Activated CD8-positive, alpha-beta memory T cell treated with anti-CD3 and anti-CD28 coated beads, Interleukin-2, amount 50 U/mL, for 24 hours (primary cell): ENCODE results near the gene CIROP.

Experiments
- DNase-seq: peaks from one replicate; pipeline ENCODE4 v3.0.0-alpha.2; 2020; ENCODE audit errors: extremely low read depth

The CIROP gene, protein sequence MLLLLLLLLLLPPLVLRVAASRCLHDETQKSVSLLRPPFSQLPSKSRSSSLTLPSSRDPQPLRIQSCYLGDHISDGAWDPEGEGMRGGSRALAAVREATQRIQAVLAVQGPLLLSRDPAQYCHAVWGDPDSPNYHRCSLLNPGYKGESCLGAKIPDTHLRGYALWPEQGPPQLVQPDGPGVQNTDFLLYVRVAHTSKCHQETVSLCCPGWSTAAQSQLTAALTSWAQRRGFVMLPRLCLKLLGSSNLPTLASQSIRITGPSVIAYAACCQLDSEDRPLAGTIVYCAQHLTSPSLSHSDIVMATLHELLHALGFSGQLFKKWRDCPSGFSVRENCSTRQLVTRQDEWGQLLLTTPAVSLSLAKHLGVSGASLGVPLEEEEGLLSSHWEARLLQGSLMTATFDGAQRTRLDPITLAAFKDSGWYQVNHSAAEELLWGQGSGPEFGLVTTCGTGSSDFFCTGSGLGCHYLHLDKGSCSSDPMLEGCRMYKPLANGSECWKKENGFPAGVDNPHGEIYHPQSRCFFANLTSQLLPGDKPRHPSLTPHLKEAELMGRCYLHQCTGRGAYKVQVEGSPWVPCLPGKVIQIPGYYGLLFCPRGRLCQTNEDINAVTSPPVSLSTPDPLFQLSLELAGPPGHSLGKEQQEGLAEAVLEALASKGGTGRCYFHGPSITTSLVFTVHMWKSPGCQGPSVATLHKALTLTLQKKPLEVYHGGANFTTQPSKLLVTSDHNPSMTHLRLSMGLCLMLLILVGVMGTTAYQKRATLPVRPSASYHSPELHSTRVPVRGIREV

DNA sequence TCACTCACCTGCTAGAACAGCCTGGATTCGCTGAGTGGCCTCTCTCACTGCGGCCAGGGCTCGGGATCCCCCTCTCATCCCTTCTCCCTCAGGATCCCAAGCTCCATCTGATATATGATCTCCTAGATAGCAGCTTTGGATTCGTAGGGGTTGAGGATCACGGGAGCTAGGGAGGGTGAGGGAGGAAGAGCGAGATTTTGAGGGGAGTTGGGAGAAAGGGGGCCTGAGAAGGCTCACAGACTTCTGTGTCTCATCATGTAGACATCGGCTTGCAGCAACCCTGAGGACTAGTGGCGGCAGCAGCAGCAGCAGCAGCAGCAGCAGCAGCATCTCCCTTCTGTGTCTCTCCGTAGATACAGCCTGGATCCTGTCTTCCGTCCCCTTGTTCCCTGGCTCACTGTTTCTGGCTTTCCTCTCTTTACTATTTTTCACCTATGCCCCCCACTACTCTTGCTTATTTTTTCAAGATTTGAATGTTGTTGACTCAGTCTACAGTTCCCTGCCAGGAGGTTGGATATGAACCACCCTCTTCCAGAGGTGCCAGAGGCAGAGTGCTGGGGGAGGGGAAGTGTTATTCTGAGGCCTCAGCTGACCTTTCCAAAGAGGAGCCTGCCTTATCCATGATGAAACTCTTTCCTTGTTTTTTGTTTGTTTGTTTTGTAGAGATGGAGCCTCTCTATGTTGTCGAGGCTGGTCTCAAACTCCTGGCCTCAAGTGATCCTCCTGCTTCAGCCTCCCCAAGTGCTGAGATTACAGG is at the start of gene CIROP:
TSS of gene CIROP (minus strand) at position 399 of the 757 bp plus-strand sequence. CDS start at position 330, 69 bp downstream.
- no peak for DNase-seq

DNA sequence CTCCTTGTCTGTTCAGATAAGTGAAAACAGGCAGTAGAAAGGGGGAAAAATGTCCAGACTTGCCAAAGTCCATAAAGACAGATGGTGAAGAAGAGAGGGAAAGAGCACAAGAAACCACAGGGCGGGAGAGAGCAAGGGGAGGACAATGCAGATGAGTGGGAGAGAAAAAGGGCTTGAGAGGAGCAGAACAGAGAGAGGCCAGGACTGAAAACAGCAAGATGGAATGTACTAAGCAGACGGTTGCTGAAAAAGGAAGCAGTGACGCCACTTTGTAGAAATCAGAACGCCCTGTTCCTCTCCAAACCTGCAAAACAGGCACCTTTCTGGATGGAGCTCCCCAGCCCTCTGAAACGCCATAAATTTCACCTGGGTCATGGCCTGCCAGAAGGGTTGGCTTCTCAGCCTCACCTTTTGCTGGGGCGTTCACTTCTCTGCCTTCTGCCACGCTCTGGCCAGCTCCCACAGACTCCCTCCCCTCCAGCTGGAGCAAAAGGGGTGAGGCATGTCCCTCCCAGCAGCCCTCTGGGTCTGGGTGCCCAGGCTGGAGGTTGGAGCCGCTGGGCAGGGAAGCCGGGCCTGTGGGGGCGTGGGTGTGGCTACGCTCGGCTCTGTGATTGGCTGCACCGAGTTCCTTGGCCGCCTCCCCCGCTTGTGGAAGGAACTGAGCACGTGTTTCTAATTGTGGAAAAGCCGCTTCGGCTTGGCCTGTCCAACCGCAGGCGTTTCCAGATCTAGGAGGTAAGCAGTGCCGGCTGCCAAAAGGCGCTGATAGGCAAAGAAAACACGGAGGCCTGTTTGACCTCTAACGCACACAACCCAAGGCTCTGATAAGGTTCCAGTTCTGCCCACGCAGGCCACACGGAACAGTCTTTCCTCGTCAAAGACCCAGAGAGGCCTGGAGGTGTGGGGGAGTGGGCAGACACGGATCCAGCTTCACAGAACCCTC is 49.3 kb upstream of the CIROP start:
- no peak for DNase-seq

DNA sequence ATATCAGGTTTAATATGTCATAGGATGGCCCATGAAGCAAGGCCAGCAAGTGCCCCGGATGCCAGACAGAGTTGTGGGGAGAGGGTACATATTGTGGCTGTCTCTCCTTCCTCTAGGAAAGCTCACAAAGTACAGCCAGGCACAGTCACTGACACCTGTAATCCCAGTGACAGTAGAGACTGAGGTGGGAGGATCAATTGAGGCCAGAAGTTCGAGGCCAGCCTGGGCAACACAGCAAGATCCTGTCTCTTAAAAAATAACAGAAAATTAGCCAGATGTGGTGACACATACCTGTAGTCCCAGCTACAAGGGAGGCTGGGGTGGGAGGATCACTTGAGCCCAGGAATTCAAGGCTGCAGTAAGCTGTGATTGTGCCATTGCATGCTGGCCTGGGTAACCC is 46.6 kb upstream of the CIROP start:
- no peak for DNase-seq

DNA sequence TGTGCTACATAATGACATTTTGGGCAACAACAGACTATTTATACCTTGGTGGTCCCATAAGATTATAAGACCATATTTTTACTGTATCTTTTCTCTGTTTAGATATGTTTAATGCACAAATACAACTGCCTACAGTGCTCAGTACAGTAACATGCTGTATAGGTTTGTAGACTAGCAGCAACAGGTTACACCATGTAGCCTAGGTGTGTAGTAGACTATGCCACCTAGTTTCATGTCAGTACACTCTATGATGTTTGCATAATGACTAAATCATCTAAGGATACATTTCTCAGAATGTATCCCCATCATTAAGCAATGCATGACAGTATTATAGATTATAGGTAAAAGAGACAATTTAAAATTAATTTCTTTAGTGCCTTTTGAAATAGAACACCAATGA is 45.0 kb upstream of the CIROP start:
- no peak for DNase-seq

DNA sequence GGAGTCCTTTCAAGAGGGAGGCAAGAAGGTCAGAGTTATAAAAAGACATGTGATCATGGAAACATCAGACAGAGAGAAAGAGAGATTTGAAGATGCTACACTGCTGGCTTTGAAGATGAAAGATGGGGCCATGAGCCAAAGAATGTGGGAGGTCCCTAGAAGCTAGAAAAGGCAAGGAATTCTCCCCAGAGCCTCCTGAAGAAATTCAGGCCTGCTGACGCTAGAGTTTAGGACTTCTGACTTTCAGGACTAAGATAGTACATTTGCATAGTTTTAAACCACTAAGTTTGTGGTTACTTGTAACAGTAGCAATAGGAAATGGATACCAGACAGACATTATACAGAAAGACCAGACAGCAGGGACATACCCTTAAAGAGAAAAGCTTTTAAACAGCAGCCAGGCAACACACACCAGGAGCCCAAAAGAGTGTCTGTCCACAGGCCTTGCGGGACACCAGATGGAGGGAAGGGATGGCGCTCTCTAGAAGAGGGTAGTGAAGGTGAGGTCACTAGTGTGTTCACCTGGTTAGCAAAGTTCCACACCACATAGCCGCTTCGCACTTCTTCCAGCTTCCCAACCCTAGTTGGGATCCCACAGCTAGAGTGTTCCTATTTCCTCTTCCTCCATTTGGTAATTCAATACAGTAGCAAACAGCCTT is 43.9 kb upstream of the CIROP start:
- DNase-seq: no peak

DNA sequence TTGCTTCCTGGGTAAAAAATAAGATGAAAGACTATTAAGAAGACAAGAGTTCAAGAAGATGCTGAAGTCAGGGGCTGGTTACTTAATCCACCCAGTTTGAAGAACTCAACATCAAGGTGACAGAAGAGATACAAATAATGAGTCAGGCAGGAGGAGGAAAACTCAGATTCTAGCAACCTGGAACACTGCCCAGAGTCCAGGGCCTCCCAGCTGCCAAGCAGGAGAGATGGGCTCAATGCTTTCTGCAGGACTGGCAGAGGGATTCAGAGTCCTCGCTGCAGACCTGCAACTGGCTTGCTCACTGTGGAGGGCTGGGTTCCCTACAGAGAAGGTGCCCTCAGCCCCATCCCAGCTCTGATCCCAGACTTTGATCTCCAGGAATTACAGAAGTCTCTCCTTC is 42.9 kb upstream of the CIROP start:
- no peak for DNase-seq

DNA sequence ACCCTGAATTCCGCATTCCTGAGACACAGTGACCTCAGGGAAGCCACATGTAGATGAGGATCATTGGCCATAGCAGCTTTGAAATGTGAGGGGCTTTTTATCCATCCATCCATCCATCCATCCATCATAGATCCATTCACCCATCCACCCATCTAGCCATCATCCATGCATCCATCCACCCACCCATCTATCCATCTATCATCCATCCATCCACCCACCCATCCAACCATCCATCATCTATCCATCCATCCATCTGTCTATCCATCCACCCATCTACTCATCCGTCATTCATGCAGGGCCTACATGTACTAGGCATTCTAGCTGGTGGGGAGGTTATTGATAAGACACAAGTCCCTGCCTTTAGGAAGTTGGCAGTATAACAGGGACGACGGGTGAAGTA is 42.2 kb upstream of the CIROP start:
- no peak for DNase-seq

DNA sequence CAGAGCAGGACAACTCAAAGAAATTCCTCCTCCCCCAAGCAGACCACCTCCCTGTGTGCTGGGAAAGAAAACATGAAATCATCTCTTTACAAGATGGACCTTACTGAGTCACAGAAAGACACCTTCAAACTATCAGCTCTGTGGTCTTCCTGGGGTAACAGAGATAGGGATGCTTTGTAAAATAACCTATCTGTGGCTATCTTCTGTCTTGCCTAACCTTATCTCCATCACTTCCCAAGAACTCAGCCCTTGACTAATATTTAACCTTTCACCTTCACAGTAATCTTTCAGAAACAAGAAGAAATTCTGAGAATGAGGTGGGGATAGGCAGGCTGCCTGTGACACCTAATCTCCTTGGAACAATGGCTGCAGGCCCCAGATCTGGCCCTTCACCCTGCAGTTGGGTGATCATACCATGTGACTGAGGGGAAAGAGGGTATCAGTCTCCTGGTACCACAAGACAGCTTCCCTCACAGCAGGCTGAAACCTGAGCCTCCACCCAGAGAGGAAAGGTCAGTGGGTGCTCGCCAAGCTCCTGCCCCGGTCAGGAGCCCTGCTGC is 41.6 kb upstream of the CIROP start:
- DNase-seq: no peak

DNA sequence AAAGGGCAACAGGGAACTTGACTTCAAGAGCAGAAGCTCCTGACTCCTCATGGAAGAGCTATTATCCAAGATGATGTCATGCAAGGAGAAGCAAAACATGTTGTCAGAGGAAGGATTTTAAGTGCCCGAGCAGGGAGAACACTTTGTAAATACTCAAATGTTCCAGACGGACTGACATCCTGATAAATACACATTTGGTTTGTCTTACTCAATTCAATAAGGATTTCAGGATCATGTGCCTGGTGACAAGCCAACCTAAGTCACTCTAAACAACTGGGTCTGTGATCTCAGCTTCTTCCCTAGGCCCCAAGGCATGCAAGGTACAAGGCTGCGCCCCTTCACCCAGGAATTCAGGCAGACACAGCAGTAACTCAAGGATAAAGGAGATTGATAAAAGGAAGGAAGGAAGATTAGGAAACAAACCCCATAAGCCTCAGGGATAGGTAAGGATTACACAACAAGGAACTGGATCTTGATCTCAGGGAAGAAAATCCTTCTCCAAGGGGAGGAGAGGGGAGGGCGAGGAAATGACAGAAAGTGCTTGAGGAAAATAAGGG is 41.1 kb upstream of the CIROP start:
- no peak for DNase-seq

DNA sequence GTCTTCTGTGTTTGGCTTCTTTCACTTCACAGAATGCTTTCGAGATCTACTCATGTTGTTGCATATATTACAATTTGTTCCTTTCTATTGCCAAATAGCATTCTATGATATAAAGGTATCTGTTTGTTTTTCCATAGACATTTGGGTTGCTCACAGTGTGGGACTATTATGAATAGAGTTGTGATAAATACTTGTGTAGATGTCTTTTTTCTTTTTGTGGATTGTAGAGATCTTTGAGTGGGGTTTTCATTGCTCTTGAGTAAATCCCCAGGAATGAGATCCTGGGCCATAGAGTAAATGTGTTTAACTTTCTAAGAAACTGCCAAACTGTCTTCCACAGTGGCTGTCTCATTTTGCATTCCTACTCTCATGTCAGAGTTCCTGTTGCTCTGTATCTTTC is 39.1 kb upstream of the CIROP start:
- no peak for DNase-seq

DNA sequence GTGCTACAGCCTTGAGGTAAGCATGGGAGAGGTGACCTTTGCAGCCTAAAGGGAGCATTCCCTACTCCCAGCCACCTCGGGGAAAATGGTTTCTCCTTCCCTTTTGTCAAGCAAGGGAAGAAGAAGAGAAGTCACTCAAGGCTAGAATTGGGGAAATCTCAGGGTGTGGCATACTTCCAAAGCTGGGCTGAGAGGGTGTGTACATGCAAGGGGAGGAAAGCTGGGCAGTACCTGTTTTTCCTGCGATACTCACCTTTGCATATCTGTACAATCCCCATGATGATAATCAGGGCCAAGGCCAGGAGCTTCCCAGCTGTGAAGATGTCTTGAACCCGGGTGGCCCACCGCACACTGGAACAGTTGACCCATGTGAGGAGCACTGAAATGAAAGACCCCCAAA is 38.0 kb upstream of the CIROP start:
- DNase-seq: no peak

DNA sequence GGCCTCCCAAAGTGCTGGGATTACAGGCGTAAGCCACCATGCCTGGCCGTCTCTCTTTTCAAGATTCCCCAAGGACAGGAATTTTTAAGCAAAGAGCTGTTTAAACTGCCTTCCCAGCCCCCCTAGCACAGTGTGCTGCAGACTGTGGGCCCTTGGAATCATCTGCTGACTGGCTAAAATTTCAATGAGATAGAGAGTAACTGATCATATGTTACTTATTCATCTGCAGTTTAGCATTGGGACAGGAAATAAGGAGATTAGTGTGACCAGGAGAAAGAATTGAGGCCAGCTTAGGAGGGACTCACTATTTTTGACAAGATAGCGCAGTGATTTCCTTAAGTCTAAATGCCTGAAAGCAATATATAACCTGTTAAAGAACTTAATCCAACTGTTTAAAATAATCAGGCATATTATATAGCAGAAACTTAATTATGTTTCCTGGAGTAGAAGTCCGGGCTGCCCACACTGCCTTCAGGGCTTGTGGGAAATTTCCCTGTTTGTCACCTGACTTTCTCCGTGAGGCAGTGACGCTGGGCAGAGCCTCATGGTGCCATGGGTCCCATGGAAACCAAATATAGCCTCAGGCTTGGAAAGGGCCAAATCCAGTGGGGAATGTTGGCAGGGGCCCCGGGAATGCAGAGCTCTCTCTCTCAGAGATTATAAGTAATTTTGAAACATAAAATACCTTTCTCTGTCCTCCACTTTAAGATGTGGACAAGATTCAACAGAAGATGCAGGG is 37.1 kb upstream of the CIROP start:
- DNase-seq: no peak

DNA sequence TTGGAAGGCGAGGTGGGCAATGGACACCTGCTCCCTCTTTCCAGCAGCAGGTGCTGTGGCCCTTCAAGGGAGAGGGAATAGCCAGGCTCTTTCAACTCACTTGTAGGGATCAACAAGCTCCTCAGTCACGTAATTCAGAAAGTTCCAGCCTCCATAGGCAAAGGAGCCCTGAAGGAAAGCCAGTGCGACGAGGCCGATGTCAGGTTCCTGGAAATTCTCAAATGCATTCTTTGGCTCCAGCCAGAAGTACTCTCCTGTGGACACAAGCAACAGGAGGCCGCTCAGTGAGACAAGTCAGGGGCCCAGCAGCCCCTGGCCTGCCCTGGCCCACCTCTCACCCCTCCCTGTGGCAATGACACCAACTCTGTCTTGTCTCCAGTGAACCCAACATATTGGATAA is 35.6 kb upstream of the CIROP start:
- no peak for DNase-seq

DNA sequence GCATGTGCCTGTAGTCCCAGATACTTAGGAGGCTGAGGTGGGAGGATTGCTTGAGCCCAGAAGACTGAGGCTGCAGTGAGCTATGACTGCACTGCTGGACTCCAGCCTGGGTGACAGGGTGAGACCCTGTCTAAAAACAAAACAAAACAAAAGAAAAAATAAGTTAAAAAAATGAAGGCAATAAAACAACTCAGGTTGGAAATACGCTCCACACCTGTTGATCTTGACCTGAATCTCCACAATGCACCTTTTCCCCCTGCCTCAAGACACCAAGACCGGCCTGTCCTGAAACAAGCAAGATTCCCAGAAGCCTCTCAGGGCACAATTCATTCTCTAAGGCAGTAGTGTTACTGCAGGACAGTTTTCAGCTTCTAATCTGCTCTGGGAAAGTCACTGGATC is 35.1 kb upstream of the CIROP start:
- no peak for DNase-seq

DNA sequence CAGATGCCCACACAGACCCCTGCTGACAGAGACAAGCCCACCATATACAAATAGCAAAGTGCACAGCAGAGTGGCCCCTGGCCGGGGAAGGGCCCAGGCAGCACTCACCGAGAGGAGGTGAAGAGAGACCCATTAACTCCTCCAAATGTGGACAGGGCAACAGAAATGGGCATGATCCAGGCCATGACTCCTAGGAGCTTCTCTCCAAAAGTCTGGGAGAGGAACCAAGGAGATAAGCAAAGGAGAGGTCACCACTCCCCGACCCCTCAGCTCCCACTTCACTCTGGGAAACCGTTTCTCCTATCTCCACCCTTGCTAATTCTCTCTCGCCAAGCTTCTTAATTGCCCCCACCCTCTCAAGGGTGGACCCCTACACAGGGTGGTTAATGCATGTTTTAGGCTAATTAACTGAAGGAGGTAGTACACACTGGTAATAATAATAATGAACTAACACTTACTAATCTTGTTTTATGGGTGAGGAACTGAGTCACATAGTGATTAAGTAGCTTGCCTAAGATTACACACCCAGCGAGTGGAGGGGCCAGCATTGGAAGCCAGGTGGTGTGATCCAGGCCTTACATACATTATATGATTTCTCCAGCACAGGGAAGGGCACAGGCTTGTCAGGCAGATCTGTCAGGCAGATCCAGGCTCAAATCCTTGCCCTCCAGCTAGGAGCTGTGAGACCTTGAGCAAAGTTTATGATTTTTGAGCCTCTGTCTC is 33.2 kb upstream of the CIROP start:
- no peak for DNase-seq

DNA sequence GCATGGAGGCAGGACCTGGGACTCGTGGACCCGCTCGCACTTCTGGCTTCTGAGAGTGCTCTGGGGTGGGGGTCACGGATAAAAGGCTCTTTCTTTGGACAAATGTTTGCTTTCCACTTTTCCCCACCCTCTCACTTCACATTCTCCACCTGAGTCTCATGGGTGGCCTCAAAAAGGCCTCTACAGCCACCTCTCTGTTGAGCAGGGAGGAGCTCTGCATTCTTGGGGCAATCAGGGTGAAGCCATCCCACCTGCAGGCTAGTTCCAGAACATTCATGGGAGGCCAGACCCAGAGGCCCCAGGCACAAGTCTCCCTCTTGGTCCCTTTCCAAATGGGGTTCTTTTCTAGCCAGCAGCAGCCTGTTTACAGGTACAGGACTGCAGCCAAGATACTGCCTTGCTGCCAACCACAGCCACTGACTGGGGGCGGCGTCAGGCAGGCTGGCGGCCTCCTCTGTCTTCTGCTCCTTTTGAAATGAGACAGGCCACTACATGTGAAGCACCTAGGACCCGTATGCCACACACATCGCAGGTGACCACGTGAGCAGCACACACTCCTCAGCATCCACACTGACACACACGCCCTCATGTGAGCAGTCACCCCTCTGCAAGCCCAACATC is 32.5 kb upstream of the CIROP start:
- DNase-seq: no peak

DNA sequence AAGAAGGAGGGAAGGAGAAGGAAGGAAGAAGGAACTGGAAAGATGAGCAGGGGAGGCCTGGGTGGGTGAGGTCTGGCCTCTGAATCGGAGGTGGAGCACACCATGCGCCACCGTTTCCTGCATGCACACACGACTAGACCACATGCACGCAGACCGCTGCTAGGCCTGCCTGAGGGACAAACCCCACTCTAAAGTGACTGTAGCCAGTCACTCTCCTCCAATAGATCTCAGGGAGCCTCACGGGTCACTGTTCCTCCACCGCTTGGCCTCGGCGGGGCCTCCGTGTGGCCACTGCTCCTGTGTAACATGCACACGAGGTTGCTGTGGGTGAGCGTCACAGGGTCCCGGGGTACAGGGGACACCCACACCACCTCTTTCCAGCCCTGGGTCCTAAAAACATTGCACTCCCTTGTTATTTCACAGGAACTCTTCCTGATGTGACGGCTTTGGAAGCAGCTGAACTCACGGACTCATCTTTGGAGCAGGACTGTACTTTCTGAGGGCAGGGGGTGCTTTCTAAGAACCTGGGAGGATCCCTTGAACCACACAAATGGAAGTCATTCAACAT is 31.9 kb upstream of the CIROP start:
- DNase-seq: no peak

DNA sequence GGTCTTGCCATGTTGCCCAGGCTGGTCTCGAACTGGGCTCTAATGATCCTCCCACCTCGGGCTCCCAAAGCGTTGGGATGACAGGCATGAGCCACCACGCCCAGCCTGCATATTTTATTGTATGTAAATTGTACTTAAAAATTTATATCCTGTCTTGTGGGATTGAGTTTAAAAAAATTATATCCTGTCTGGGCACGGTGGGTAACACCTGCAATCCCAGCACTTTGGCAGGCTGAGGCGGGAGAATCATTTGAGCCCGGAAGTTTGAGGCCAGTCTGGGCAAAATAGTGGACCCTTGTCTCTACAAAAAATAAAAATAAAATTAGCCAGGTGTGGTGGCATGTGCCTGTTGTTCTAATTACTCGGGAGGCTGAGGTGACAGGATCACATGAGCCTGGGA is 28.2 kb upstream of the CIROP start:
- DNase-seq: no peak
